ENCODE results near the gene GALNTL6.

The GALNTL6 gene

DNA sequence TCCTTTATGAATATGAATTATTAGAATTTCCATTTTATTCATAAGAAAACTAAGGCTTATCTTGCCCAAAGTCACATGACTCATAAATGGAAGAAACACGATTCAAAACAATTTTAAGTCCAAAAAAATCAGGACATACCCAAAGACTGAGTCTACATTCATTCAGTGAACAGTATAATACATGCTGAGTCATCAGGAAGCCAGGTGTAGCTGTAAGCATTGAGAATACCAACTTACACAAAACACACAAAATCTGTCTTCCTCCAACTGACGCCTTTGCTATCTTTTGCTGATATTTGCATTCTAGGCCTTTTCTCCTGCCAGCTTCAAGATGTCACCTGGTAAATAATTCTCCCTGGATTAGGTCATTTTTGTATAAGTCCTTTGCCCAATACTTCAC is 835.3 kb downstream of the GALNTL6 start:
- TF ChIP-seq, protein P1, sequence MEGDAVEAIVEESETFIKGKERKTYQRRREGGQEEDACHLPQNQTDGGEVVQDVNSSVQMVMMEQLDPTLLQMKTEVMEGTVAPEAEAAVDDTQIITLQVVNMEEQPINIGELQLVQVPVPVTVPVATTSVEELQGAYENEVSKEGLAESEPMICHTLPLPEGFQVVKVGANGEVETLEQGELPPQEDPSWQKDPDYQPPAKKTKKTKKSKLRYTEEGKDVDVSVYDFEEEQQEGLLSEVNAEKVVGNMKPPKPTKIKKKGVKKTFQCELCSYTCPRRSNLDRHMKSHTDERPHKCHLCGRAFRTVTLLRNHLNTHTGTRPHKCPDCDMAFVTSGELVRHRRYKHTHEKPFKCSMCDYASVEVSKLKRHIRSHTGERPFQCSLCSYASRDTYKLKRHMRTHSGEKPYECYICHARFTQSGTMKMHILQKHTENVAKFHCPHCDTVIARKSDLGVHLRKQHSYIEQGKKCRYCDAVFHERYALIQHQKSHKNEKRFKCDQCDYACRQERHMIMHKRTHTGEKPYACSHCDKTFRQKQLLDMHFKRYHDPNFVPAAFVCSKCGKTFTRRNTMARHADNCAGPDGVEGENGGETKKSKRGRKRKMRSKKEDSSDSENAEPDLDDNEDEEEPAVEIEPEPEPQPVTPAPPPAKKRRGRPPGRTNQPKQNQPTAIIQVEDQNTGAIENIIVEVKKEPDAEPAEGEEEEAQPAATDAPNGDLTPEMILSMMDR (IDR thresholded peaks at IDR 0.05; ENCODE audit: insufficient read depth, low read length, poor library complexity, severe bottlenecking), result no peak
- DNase-seq (ENCODE audit: extremely low read depth, insufficient read length), result no peak
- no peak overlapping the region for H3K4me3 ChIP-seq (replicated peaks; ENCODE audit: low read depth, low read length)
- no peaks in the 10 kb centered on the region for H3K36me3 ChIP-seq (ENCODE audit: control insufficient read depth, insufficient read depth, low read length)
- H3K27me3 ChIP-seq (replicated peaks; ENCODE audit: control insufficient read depth, insufficient read depth, low read length), result no peaks in the 10 kb centered on the region

DNA sequence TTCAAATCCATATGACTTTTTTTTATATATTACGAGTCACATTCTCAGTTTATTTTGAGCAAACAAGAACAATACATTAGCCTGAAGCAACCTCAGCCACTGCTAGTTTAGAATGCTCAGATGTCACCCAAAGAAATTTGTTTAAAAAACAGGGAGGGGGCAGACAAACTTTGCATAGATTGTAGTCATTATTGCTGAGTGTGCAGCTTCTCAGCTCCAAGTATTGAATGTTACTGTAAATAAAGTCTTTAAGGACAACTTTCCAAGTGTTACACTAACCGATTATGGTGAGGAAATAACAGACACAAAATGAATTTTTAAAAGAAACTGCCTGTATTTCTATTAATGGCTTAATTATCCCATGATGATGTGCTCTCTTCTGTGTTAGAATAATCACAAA is 835.9 kb downstream of the GALNTL6 start:
- TF ChIP-seq, protein P1 (IDR thresholded peaks at IDR 0.05; ENCODE audit: insufficient read depth, low read length, poor library complexity, severe bottlenecking), result no peak
- H3K27me3 ChIP-seq (replicated peaks; ENCODE audit: control insufficient read depth, insufficient read depth, low read length), result no peaks in the 10 kb centered on the region
- H3K4me3 ChIP-seq (replicated peaks; ENCODE audit: low read depth, low read length), result no peak overlapping the region
- DNase-seq (ENCODE audit: extremely low read depth, insufficient read length), result no peak
- H3K36me3 ChIP-seq (ENCODE audit: control insufficient read depth, insufficient read depth, low read length), result no peaks in the 10 kb centered on the region

DNA sequence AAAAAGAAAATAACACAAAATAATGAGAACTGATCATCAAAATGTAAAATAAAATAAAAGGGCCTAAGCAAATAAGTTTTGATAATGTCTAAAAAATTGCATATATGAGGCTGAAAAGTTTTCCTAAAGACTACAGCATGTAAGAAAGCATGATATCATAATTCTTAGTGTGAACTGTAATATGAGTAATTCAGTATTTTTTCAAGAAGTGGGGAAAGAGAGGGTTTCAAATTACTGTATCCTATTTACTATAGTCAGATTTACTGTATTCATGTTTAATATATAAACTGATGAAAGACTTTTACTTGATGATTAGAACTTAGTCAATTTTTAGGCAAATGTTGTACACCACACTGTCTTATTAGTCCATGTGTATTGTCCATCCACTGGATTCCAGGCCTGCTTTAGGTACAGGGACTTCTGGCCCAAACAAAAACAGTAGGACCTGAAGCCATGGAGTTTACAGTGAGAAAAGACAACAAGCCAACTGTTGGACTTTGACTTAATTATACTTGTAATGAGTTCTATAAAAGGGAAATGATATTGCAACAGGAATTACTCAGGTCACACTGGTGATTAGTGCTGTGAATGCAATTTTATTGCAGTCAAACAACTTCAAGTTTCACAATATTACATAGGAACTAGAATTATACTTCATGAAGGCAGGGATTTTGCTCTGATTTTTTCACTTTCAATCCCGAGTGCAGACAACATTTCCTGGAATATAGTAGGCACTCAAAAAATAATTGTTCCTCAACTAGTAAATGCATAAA is 837.7 kb downstream of the GALNTL6 start:
- DNase-seq (ENCODE audit: extremely low read depth, insufficient read length), result no peak
- TF ChIP-seq, protein P1 (IDR thresholded peaks at IDR 0.05; ENCODE audit: insufficient read depth, low read length, poor library complexity, severe bottlenecking), result no peak
- no peak overlapping the region for H3K4me3 ChIP-seq (replicated peaks; ENCODE audit: low read depth, low read length)
- H3K36me3 ChIP-seq (ENCODE audit: control insufficient read depth, insufficient read depth, low read length), result no peaks in the 10 kb centered on the region
- no peaks in the 10 kb centered on the region for H3K27me3 ChIP-seq (replicated peaks; ENCODE audit: control insufficient read depth, insufficient read depth, low read length)

DNA sequence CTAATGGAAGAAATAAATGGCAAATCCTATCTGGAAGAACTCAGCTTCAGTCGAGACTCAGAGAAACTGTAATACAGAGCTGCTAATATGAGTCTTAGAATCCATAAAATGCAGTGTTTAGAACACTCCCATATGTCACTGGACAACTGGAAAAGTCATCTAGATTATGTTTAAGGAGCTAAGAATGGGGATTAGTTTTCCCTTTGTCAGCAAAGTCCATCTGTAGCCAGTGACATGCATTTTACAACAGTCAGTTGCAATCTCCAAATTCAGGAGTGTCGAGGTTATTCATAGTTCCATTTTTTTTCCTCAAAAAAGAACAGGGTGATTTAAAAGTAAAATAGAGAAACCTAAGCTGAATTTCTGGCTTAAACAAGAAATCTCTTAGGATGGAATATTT is 838.8 kb downstream of the GALNTL6 start:
- no peak overlapping the region for H3K4me3 ChIP-seq (replicated peaks; ENCODE audit: low read depth, low read length)
- TF ChIP-seq, protein P1 (IDR thresholded peaks at IDR 0.05; ENCODE audit: insufficient read depth, low read length, poor library complexity, severe bottlenecking), result no peak
- no peaks in the 10 kb centered on the region for H3K27me3 ChIP-seq (replicated peaks; ENCODE audit: control insufficient read depth, insufficient read depth, low read length)
- H3K36me3 ChIP-seq (ENCODE audit: control insufficient read depth, insufficient read depth, low read length), result no peaks in the 10 kb centered on the region
- no peak for DNase-seq (ENCODE audit: extremely low read depth, insufficient read length)

DNA sequence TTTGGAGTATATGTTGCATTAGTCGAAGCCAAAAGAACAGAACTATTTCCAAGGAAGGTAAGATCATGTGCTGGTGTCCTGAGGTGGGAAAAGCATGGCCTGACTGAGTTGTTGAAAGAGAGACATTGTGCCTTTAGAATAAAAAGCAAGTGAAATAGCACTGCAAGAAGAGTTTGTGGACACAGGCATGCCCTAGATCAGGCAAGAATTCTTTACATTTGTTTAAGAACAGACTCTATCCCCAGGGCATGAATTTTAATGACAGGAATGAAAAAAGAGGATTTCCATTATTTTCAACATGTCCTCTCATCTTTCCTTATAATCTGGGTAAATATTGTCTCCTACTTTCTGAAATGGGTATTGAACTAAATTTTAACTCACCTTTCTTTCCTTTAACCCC is 839.2 kb downstream of the GALNTL6 start:
- TF ChIP-seq, protein P1 (IDR thresholded peaks at IDR 0.05; ENCODE audit: insufficient read depth, low read length, poor library complexity, severe bottlenecking), result no peak
- no peak for DNase-seq (ENCODE audit: extremely low read depth, insufficient read length)
- no peak overlapping the region for H3K4me3 ChIP-seq (replicated peaks; ENCODE audit: low read depth, low read length)
- H3K36me3 ChIP-seq (ENCODE audit: control insufficient read depth, insufficient read depth, low read length), result no peaks in the 10 kb centered on the region
- no peaks in the 10 kb centered on the region for H3K27me3 ChIP-seq (replicated peaks; ENCODE audit: control insufficient read depth, insufficient read depth, low read length)
